HL-60 (cell line): Measurements from ENCODE around the gene AIFM3.
"Not testable (repeated sequence)": the region's sequence is repeated elsewhere in the genome, so short reads cannot be mapped to it uniquely, and the experiment has no call there.

Source experiments
- DNase-seq, 2 experiments: peaks; one replicate each; pipeline ENCODE4 v3.0.0-alpha.2; 2010 to 2020; ENCODE audit warnings: low read depth in 1 of 2, low spot score in 1 of 2
- H3K27ac ChIP-seq: fragments of 250-450 bp; sonication (Bioruptor Pico); replicated peaks from 2 replicates; pipeline ENCODE4 v1.5.1; 2020; ENCODE audit warnings: mild to moderate bottlenecking, moderate library complexity
- H3K27me3 ChIP-seq: fragments of 250-450 bp; sonication (Bioruptor Pico); 2 replicates; pipeline ENCODE4 v1.5.1; 2021; ENCODE audit warnings: mild to moderate bottlenecking, moderate library complexity; ENCODE audit not compliant: insufficient read depth, poor library complexity, severe bottlenecking
- H3K4me3 ChIP-seq: replicated peaks from 2 replicates; pipeline ENCODE4 v1.5.1; 2011; ENCODE audit warnings: mild to moderate bottlenecking, control low read depth, low read length; ENCODE audit not compliant: insufficient read depth
- CTCF ChIP-seq: IDR thresholded peaks from one replicate; pipeline ENCODE4 v1.5.1; 2011; ENCODE audit warnings: low read length, control low read depth, inconsistent platforms; ENCODE audit not compliant: insufficient read depth
- GABPA ChIP-seq: IDR thresholded peaks from 2 replicates; pipeline ENCODE4 v1.6.1; 2012; ENCODE audit warnings: low read depth
- POLR2AphosphoS5 ChIP-seq: IDR thresholded peaks from 2 replicates; pipeline ENCODE4 v1.6.1; 2012; ENCODE audit warnings: low read depth
- SPI1 ChIP-seq: IDR thresholded peaks from 2 replicates; pipeline ENCODE4 v1.6.1; 2012; ENCODE audit warnings: low read depth, mild to moderate bottlenecking, borderline replicate concordance
- TF ChIP-seq, protein P1 (sequence below): IDR thresholded peaks from 2 replicates; pipeline ENCODE4 v1.6.1; 2012; ENCODE audit warnings: low read depth; ENCODE audit not compliant: insufficient replicate concordance

AIFM3 gene

GRCh38 chr22:20927940-20928572 is 39.0 kb upstream of the AIFM3 start:
- H3K27ac ChIP-seq, result no peak overlapping the region
- DNase-seq, result no peak
- TF ChIP-seq CTCF (no peak), SPI1 (no peak), GABPA (no peak), POLR2AphosphoS5 (no peak)
- TF ChIP-seq, protein P1, sequence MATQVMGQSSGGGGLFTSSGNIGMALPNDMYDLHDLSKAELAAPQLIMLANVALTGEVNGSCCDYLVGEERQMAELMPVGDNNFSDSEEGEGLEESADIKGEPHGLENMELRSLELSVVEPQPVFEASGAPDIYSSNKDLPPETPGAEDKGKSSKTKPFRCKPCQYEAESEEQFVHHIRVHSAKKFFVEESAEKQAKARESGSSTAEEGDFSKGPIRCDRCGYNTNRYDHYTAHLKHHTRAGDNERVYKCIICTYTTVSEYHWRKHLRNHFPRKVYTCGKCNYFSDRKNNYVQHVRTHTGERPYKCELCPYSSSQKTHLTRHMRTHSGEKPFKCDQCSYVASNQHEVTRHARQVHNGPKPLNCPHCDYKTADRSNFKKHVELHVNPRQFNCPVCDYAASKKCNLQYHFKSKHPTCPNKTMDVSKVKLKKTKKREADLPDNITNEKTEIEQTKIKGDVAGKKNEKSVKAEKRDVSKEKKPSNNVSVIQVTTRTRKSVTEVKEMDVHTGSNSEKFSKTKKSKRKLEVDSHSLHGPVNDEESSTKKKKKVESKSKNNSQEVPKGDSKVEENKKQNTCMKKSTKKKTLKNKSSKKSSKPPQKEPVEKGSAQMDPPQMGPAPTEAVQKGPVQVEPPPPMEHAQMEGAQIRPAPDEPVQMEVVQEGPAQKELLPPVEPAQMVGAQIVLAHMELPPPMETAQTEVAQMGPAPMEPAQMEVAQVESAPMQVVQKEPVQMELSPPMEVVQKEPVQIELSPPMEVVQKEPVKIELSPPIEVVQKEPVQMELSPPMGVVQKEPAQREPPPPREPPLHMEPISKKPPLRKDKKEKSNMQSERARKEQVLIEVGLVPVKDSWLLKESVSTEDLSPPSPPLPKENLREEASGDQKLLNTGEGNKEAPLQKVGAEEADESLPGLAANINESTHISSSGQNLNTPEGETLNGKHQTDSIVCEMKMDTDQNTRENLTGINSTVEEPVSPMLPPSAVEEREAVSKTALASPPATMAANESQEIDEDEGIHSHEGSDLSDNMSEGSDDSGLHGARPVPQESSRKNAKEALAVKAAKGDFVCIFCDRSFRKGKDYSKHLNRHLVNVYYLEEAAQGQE, result no peak
- H3K27me3 ChIP-seq, result no peaks in the 10 kb centered on the region
- no peak overlapping the region for H3K4me3 ChIP-seq

DNA sequence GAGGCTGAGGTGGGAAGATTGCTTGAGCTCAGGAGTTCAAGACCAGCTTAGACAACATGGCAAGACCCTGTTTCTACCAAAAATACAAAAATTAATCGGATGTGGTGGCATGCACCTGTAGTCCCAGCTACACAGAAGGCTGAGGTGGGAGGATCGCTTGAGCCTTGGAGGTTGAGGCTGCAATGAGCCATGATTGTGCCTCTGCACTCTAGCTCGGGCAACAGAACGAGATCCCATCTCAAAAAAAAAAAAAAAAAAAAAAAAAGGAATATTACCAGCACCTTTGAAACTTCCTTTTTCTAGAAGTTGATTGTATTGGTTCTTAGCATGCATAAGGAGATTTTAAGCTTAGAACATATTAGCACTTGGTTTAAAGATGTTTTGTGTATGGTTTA is 38.5 kb upstream of the AIFM3 start:
- TF ChIP-seq POLR2AphosphoS5 (no peak), SPI1 (no peak), GABPA (no peak), CTCF (no peak)
- TF ChIP-seq, protein P1, result no peak
- no peaks in the 10 kb centered on the region for H3K27me3 ChIP-seq
- H3K27ac ChIP-seq, result no peak overlapping the region
- DNase-seq, result no peak
- no peak overlapping the region for H3K4me3 ChIP-seq

DNA sequence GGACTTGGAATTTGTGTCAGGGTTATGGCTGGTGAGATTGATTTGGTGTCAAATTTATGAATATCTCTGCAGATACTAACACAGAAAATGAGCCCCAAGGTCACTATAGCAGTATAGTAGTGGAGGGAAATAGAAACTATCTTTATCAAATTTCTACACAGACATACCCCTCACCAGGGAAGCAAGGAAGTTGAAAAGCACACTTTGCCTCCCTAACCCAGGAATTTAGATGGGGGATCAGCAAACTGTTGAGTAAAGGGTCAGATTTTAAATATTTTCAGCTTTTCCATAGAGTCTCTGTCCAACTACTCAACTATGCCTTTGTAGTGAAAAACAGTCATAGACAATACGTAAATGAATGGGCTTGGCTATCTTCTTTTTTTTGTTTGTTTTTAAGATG is 37.1 kb upstream of the AIFM3 start:
- H3K27me3 ChIP-seq, result no peaks in the 10 kb centered on the region
- no peak for DNase-seq
- TF ChIP-seq, protein P1, result no peak
- no peak for TF ChIP-seq CTCF
- no peak for TF ChIP-seq SPI1
- no peak for TF ChIP-seq GABPA
- TF ChIP-seq POLR2AphosphoS5, result no peak
- no peak overlapping the region for H3K4me3 ChIP-seq
- H3K27ac ChIP-seq, result no peak overlapping the region

- not testable (repeated sequence) for H3K4me3 ChIP-seq, H3K27me3 ChIP-seq, H3K27ac ChIP-seq, DNase-seq
Measured at GRCh38 chr22:20930435-20930834, 36.6 kb upstream of the AIFM3 start.
